GM12874 (cell line): Measurements from ENCODE around the gene ADRA1B.

ENCODE experiments used
- TF ChIP-seq, protein P1 (sequence below): IDR thresholded peaks from 2 replicates; pipeline ENCODE4 v1.5.1; 2011; ENCODE audit warnings: low read depth, mild to moderate bottlenecking, control low read depth, low read length, moderate library complexity; ENCODE audit not compliant: insufficient read depth

The ADRA1B gene

DNA sequence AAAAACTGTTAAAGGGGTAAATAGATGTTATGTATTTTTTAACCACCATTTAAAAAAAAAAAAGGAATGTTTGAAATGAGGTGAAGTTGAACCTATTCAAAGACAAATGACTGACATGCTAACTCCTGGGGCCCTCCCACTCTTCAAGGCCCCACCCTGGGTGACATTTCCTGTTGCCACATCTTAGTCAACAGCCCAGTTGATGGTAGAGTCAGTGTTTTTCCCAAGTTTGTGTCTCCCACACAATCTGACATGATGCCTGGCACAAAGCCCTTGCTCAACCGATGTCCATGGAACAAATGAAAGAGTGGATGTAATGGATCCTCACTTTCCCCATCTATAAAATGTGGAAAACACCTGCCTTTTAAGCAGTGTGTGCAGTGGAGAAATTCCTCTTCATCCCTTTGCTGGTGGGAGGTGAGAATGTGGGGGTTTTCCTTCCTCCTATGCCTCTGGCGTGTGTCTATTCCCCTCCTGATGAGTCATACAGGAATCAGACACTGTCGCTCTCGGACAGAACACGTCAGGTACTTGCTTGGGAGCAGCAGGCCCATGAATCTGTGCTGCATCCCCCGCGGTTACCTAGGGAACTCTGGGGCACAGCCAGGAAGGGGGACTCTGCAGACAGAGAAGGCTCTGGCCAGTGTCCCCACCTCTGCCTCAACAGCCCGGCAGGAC, 13.7 kb upstream of the ADRA1B start:
- TF ChIP-seq, protein P1, sequence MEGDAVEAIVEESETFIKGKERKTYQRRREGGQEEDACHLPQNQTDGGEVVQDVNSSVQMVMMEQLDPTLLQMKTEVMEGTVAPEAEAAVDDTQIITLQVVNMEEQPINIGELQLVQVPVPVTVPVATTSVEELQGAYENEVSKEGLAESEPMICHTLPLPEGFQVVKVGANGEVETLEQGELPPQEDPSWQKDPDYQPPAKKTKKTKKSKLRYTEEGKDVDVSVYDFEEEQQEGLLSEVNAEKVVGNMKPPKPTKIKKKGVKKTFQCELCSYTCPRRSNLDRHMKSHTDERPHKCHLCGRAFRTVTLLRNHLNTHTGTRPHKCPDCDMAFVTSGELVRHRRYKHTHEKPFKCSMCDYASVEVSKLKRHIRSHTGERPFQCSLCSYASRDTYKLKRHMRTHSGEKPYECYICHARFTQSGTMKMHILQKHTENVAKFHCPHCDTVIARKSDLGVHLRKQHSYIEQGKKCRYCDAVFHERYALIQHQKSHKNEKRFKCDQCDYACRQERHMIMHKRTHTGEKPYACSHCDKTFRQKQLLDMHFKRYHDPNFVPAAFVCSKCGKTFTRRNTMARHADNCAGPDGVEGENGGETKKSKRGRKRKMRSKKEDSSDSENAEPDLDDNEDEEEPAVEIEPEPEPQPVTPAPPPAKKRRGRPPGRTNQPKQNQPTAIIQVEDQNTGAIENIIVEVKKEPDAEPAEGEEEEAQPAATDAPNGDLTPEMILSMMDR: no peak

DNA sequence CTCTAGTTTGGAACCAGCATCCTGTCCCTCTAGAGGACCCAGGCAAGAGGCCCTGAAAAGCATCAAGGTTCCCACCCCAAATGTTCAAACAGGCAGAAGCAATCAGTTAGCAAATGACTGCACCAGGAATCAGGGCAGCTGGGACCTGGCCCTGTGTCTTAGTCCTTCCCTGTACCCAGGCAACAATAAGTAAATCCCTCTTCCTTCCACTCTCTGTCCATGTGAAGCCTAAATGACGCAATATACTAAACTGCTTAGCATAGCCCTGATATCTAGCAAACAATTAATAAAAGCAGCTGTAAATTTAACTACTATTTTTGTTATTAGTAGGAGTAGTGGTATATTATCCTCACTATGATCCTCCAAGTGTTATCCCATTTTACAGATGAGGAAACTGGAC, 13.2 kb upstream of the ADRA1B start:
- TF ChIP-seq, protein P1: no peak

DNA sequence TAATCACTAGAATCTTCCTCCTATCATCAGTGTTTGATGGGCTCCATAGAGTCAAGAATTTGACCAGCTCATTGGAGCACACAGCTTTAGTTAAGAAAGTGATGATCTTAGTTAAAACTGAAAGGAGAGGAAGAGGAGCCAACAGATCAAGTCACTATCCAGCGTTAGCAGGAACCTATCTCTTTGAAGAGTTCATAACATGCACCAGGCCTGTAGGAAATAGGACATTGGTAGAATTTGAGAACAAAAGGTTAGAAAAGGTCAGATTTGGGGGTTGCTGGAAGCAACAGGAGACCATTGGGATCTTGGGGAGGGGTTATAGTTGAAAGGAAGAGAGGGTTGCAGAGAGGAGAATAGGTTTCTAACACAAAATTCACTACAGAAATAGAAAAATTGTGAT, 11.4 kb upstream of the ADRA1B start:
- TF ChIP-seq, protein P1: no peak

DNA sequence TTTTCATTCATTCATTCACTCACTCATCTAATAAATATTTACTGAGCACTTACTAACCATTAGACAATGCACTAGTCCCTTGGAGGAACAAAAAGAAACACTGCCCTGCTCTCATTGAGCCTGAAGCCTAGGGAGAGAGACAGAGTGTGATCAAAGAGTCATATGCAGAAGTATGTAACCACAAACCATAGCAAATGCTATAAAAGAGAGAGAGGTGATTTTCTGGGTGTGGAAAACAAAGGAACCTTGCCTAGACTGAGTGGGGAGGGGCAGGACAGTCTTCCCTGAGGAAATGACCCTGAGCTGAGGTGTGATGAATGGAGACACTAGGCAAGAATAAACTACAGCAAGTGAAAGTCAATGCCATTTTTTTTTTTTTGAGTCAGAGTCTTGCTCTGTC, 10.8 kb upstream of the ADRA1B start:
- TF ChIP-seq, protein P1: no peak

DNA sequence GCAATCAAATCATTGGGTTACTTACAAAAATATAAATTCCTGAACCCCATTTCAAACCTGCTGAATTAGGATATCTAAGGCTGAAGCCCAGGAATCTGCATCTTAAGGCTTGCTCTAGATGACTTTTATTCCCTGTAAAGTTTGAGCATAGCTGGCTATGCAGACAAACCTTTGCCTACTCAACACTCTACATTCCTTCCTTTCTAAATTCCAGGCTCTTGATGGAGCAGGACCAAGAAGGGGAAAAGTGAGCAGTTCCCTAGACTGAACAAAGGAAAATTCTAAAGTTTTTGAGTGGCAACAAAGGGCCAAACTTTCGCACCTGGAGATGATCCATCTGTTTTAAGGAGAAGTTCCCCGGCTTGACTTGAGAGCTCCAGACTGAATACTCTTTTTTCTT, 9.8 kb upstream of the ADRA1B start:
- TF ChIP-seq, protein P1: no peak

DNA sequence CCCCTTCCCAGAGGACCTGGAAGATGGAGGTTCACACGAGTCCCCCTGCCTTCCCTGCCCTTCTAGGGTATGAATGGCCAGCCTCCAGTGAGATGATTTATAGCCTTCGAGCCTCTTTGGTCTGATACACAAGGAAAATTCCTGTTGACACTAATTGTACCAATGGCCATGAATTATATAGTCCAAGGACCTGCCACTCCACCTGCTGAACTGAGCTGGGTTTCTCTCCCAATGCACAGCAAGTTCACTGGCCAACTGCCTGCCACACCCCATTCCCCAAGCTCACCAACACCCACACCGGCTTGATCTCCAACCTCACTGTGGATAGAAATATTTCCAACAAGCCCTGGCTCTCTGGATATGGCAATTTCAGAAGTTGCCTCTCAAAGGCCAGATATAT, 9.3 kb upstream of the ADRA1B start:
- TF ChIP-seq, protein P1: no peak

DNA sequence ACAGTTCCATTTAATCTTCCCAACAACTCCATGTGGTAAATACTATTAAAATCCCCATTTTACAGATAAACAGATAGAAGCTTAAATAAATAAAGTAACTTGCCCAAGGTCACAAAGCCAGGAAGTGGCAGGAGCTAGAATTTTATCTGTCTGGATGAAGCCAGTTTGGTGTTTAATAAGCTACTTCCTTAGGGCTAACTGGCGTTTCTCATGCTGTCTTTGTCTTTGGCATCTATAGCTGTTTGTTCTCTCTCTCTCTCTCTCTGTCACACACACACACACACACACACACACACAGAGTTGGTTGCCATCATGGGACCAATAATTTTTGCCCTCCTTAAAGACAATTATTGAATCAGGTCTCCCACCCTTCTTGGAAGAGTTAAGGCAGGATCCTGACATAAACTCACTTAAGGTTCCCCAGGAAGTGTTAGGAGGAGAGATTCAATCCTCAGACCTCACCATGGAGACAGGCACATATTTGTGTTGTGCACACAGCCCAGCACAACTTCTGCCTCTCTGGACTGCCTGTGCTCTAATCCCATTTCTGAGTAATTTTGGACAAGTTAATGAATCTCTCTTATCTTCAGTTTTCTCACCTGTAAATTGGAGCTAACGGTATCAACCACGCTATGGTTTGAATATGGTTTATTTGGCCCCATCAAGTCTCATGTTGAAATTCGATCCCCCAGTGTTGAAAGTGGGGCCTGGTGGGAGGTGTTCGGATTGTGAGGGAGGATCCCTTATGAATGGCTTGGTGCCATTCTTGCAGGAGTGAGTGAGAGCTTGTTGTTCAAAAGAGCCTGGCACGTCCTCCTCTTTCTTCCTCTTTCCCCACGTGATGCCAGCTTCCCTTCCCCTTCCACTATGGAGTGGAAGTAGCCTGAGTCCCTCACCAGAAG, 8.3 kb upstream of the ADRA1B start:
- TF ChIP-seq, protein P1: no peak
